ENCODE measurements around the gene VRK2. TPM values are rescaled to one million over a fixed set of nuclear protein-coding genes. Genes with fewer than 3 reads are reported as not detected.
"Not testable (repeated sequence)": the region's sequence is repeated elsewhere in the genome, so short reads cannot be mapped to it uniquely, and the experiment has no call there.

The VRK2 gene
- total RNA-seq, 1 experiment from 2014 or later = 52.7 TPM

DNA sequence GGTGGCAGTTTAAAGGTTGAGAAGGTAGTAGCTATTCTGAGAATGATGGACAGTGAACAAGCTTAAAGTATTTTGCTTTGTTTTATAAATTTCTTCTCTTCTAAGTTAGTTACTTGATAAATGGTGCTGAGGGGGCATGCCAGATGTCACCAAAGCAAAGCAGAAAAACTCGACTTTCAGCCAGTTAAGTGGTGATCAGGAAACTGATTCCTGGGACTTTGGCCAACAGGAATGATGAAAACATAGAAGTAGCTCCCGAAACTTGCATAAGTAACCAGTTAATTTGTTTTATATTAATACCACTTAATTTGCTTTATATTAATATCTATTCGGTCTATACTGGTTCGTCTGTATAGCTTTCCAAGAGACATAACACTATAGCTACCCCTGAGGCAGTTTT is 111.9 kb downstream of the VRK2 start:
- no TSS peak for BruUV-seq (replicated peaks)
- ChIA-PET POLR2A (interaction anchor here (1.0 kb wide), 1 partner anchor 13 kb away, joined by 3 read pairs; no protein-coding TSS in a partner anchor), CTCF (interaction anchor here (0.8 kb wide), 1 partner anchor 290 kb away, joined by 3 read pairs; no protein-coding TSS in a partner anchor)
- H3K9me3 Mint-ChIP-seq (ENCODE audit: unreplicated experiment) = no peaks in the 10 kb centered on the region
- peaks cover 48% of the 10 kb centered on the region for H3K36me3 Mint-ChIP-seq (ENCODE audit: insufficient read depth, unreplicated experiment)
- H3K27ac Mint-ChIP-seq (ENCODE audit: low read depth, unreplicated experiment) = no peak overlapping the region
- no peak for DNase-seq (ENCODE audit: unreplicated experiment)
- intact Hi-C loops (cut with micrococcal nuclease) = no loop called here
- no peaks in the 10 kb centered on the region for H3K4me1 Mint-ChIP-seq (ENCODE audit: insufficient read depth, unreplicated experiment)
- no peak overlapping the region for H3K4me3 Mint-ChIP-seq (ENCODE audit: unreplicated experiment)
- no peaks in the 10 kb centered on the region for H3K27me3 Mint-ChIP-seq (ENCODE audit: insufficient read depth, unreplicated experiment)
- TF ChIP-seq, protein P1, sequence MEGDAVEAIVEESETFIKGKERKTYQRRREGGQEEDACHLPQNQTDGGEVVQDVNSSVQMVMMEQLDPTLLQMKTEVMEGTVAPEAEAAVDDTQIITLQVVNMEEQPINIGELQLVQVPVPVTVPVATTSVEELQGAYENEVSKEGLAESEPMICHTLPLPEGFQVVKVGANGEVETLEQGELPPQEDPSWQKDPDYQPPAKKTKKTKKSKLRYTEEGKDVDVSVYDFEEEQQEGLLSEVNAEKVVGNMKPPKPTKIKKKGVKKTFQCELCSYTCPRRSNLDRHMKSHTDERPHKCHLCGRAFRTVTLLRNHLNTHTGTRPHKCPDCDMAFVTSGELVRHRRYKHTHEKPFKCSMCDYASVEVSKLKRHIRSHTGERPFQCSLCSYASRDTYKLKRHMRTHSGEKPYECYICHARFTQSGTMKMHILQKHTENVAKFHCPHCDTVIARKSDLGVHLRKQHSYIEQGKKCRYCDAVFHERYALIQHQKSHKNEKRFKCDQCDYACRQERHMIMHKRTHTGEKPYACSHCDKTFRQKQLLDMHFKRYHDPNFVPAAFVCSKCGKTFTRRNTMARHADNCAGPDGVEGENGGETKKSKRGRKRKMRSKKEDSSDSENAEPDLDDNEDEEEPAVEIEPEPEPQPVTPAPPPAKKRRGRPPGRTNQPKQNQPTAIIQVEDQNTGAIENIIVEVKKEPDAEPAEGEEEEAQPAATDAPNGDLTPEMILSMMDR (IDR thresholded peaks at IDR 0.05; ENCODE audit: unreplicated experiment) = no peak

DNA sequence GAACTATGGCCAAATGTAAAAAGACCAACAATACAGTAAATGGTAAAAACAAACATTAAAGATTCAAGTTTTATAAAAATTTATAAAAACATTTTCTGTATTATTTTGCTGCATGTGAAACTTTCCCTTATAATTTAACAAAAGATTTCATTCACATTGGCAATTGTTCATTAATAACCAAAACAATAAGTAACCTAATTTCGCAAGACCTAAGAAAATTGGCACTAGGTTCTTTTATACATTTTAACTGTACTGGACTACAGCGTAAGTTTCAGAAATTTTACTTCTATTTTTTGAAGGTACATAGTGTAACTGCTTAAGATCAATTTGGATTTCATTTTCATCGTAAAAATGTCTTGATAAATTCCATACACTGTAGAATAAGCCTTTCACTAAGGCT is 117.3 kb downstream of the VRK2 start:
- intact Hi-C loops (cut with micrococcal nuclease) = no loop called here
- DNase-seq (ENCODE audit: unreplicated experiment) = no peak
- TF ChIP-seq, protein P1 (IDR thresholded peaks at IDR 0.05; ENCODE audit: unreplicated experiment) = no peak
- ChIA-PET CTCF (no interaction called here), POLR2A (no interaction called here)
- no peak overlapping the region for H3K27ac Mint-ChIP-seq (ENCODE audit: low read depth, unreplicated experiment)
- H3K4me1 Mint-ChIP-seq (ENCODE audit: insufficient read depth, unreplicated experiment) = no peaks in the 10 kb centered on the region
- H3K27me3 Mint-ChIP-seq (ENCODE audit: insufficient read depth, unreplicated experiment) = no peaks in the 10 kb centered on the region
- H3K9me3 Mint-ChIP-seq (ENCODE audit: unreplicated experiment) = no peaks in the 10 kb centered on the region
- H3K4me3 Mint-ChIP-seq (ENCODE audit: unreplicated experiment) = no peak overlapping the region
- no TSS peak for BruUV-seq (replicated peaks)
- peaks cover 39% of the 10 kb centered on the region for H3K36me3 Mint-ChIP-seq (ENCODE audit: insufficient read depth, unreplicated experiment)

DNA sequence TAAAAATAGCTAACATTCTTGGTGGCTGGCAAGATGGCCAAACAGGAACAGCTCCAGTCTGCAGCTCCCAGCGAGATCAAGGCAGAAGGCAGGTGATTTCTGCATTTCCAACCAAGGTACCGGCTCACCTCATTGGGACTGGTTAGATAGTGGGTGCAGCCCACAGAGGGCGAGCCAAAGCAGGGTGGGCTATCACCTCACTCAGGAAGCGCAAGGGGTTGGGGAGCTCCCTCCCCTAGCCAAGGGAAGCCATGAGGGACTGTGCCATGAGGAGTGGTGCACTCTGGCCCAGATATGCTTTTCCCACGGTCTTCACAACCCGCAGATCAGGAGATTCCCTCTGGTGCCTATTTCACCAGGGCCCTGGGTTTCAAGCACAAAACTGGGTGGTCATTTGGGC is 121.5 kb downstream of the VRK2 start:
- BruUV-seq (replicated peaks); intact Hi-C loops (cut with micrococcal nuclease); H3K4me1 Mint-ChIP-seq (ENCODE audit: insufficient read depth, unreplicated experiment); H3K27me3 Mint-ChIP-seq (ENCODE audit: insufficient read depth, unreplicated experiment); H3K27ac Mint-ChIP-seq (ENCODE audit: low read depth, unreplicated experiment); DNase-seq (ENCODE audit: unreplicated experiment); H3K4me3 Mint-ChIP-seq (ENCODE audit: unreplicated experiment): not testable (repeated sequence)
- Mint-ChIP-seq H3K9me3 (ENCODE audit: unreplicated experiment) (peaks cover 22% of the 10 kb centered on the region), H3K36me3 (ENCODE audit: insufficient read depth, unreplicated experiment) (peaks cover 17% of the 10 kb centered on the region)
- POLR2A ChIA-PET = interaction anchor here (0.9 kb wide), 1 partner anchor 22 kb away, joined by 3 read pairs; no protein-coding TSS in a partner anchor
- CTCF ChIA-PET = interaction anchor here (0.6 to 1.7 kb wide), 2 partner anchors 141 to 263 kb away, joined by 3 to 5 read pairs; no protein-coding TSS in a partner anchor

DNA sequence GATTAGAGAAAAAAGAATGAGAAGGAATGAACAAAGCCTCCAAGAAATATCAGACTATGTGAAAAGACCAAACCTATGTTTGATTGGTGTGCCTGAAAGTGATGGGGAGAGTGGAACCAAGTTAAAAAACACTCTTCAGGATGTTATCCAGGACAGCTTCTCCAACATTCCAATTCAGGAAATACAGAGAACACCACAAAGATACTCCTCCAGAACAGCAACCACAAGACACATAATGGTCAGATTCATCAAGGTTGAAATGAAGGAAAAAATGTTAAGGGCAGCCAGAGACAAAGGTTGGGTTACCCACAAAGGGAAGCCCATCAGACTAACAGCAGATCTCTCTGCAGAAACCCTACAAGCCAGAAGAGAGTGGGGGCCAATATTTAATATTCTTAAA is 123.2 kb downstream of the VRK2 start:
- BruUV-seq (replicated peaks); H3K27ac Mint-ChIP-seq (ENCODE audit: low read depth, unreplicated experiment); intact Hi-C loops (cut with micrococcal nuclease); H3K4me3 Mint-ChIP-seq (ENCODE audit: unreplicated experiment); CTCF ChIA-PET; H3K4me1 Mint-ChIP-seq (ENCODE audit: insufficient read depth, unreplicated experiment); H3K27me3 Mint-ChIP-seq (ENCODE audit: insufficient read depth, unreplicated experiment); DNase-seq (ENCODE audit: unreplicated experiment): not testable (repeated sequence)
- peaks cover 24% of the 10 kb centered on the region for H3K36me3 Mint-ChIP-seq (ENCODE audit: insufficient read depth, unreplicated experiment)
- H3K9me3 Mint-ChIP-seq (ENCODE audit: unreplicated experiment) = peaks cover 30% of the 10 kb centered on the region
- POLR2A ChIA-PET = interaction anchor here (0.6 kb wide), 1 partner anchor 64 kb away, joined by 3 read pairs; no protein-coding TSS in a partner anchor

DNA sequence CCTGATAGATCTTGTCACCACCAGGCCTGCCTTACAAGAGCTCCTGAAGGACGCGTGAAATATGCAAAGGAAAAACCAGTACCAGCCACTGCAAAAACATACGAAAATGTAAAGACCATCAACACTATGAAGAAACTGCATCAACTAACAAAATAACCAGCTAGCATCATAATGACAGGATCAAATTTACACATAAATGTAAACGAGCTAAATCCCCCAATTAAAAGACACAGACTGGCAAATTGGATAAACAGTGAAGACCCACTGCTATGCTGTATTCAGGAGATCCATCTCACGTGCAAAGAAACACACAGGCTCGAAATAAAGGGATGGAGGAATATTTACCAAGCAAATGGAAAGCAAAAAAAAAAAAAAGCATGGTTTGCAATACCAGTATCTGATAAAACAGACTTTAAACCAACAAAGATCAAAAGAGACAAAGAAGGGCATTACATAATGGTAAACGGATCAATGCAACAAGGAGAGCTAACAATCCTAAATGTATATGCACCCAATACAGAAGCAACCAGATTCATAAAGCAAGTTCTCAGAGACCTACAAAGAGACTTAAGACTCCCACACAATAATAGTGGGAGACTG is 123.8 kb downstream of the VRK2 start:
- H3K4me3 Mint-ChIP-seq (ENCODE audit: unreplicated experiment); CTCF ChIA-PET; BruUV-seq (replicated peaks); POLR2A ChIA-PET; H3K27ac Mint-ChIP-seq (ENCODE audit: low read depth, unreplicated experiment); DNase-seq (ENCODE audit: unreplicated experiment); H3K4me1 Mint-ChIP-seq (ENCODE audit: insufficient read depth, unreplicated experiment); H3K27me3 Mint-ChIP-seq (ENCODE audit: insufficient read depth, unreplicated experiment); intact Hi-C loops (cut with micrococcal nuclease): not testable (repeated sequence)
- Mint-ChIP-seq H3K36me3 (ENCODE audit: insufficient read depth, unreplicated experiment) (peaks cover 24% of the 10 kb centered on the region), H3K9me3 (ENCODE audit: unreplicated experiment) (peaks cover 30% of the 10 kb centered on the region)

DNA sequence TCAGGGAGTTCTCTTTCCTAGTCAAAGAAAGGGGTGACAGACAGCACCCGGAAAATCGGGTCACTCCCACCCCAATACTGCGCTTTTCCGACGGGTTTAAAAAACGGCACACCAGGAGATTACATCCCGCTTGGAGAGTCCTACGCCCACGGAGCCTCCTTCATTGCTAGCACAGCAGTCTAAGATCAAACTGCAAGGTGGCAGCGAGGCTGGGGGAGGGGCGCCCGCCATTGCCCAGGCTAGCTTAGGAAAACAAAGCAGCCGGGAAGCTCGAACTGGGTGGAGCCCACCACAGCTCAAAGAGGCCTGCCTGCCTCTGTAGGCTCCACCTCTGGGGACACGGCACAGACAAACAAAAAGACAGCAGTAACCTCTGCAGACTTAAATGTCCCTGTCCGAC is 125.2 kb downstream of the VRK2 start:
- CTCF ChIA-PET = interaction anchor here (0.6 to 0.7 kb wide), 2 partner anchors 276 to 502 kb away, joined by 3 read pairs; no protein-coding TSS in a partner anchor
- BruUV-seq (replicated peaks); POLR2A ChIA-PET; H3K27ac Mint-ChIP-seq (ENCODE audit: low read depth, unreplicated experiment); H3K4me3 Mint-ChIP-seq (ENCODE audit: unreplicated experiment); H3K4me1 Mint-ChIP-seq (ENCODE audit: insufficient read depth, unreplicated experiment); DNase-seq (ENCODE audit: unreplicated experiment); H3K27me3 Mint-ChIP-seq (ENCODE audit: insufficient read depth, unreplicated experiment); intact Hi-C loops (cut with micrococcal nuclease): not testable (repeated sequence)
- Mint-ChIP-seq H3K36me3 (ENCODE audit: insufficient read depth, unreplicated experiment) (peaks cover 28% of the 10 kb centered on the region), H3K9me3 (ENCODE audit: unreplicated experiment) (peaks cover 30% of the 10 kb centered on the region)

DNA sequence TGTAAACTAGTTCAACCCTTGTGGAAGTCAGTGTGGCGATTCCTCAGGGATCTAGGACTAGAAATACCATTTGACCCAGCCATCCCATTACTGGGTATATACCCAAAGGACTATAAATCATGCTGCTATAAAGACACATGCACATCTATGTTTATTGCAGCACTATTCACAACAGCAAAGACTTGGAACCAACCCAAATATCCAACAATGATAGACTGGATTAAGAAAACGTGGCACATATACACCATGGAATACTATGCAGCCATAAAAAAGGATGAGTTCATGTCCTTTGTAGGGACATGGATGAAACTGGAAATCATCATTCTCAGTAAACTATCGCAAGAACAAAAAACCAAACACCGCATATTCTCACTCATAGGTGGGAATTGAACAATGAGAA is 130.6 kb downstream of the VRK2 start:
- BruUV-seq (replicated peaks); H3K27me3 Mint-ChIP-seq (ENCODE audit: insufficient read depth, unreplicated experiment); POLR2A ChIA-PET; H3K4me1 Mint-ChIP-seq (ENCODE audit: insufficient read depth, unreplicated experiment); H3K27ac Mint-ChIP-seq (ENCODE audit: low read depth, unreplicated experiment); DNase-seq (ENCODE audit: unreplicated experiment); H3K9me3 Mint-ChIP-seq (ENCODE audit: unreplicated experiment); H3K4me3 Mint-ChIP-seq (ENCODE audit: unreplicated experiment); CTCF ChIA-PET; intact Hi-C loops (cut with micrococcal nuclease): not testable (repeated sequence)
- peaks cover 17% of the 10 kb centered on the region for H3K36me3 Mint-ChIP-seq (ENCODE audit: insufficient read depth, unreplicated experiment)

DNA sequence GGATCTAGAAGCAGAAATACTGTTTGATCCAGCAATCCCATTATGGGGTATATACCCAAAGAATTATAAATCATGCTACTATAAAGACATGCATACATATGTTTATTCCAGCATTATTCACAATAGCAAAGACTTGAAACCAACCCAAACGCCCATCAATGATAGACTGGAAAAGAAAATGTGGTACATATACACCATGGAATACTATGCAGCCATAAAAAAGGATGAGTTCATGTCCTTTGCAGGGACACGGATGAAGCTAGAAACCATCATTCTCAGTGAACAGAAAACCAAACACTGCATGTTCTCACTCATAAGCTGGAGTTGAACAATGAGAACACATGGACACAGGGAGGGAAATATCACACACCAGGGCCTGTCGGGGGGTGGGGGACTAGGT is 133.6 kb downstream of the VRK2 start:
- intact Hi-C loops (cut with micrococcal nuclease); H3K36me3 Mint-ChIP-seq (ENCODE audit: insufficient read depth, unreplicated experiment); DNase-seq (ENCODE audit: unreplicated experiment); H3K27ac Mint-ChIP-seq (ENCODE audit: low read depth, unreplicated experiment); BruUV-seq (replicated peaks); H3K9me3 Mint-ChIP-seq (ENCODE audit: unreplicated experiment); H3K4me1 Mint-ChIP-seq (ENCODE audit: insufficient read depth, unreplicated experiment); H3K4me3 Mint-ChIP-seq (ENCODE audit: unreplicated experiment); H3K27me3 Mint-ChIP-seq (ENCODE audit: insufficient read depth, unreplicated experiment): not testable (repeated sequence)
- ChIA-PET POLR2A (interaction anchor here (0.6 kb wide), 1 partner anchor 334 kb away, joined by 3 read pairs; no protein-coding TSS in a partner anchor), CTCF (interaction anchor here (0.7 kb wide), 2 partner anchors 1343 to 1478 kb away, joined by 3 to 4 read pairs; no protein-coding TSS in a partner anchor)
